GM21390 (cell line): ENCODE data around the gene CT45A5.
"Not testable (repeated sequence)": the region's sequence is repeated elsewhere in the genome, so short reads cannot be mapped to it uniquely, and the experiment has no call there.

Experiments used
- ATAC-seq: cut with Tn5 transposase; IDR thresholded peaks from one replicate; pipeline ENCODE4 v1.9.1; 2021; ENCODE audit not compliant: unreplicated experiment

The CT45A5 gene

GRCh38 chrX:135785403-135785802 is at the start of gene CT45A5:
Gene CT45A5, minus strand, starts transcription at chrX:135785503. Its CDS starts 3,774 bp downstream, at chrX:135781729.
- not testable (repeated sequence) for ATAC-seq

- not testable (repeated sequence) for ATAC-seq
Measured at GRCh38 chrX:135819912-135820311, 34.6 kb upstream of the CT45A5 start, which contains the start of gene CT45A2. Gene CT45A2, minus strand, starts transcription at chrX:135820012. Its CDS starts 3,747 bp downstream, at chrX:135816265.

- ATAC-seq = not testable (repeated sequence)
Measured at GRCh38 chrX:135802687-135803086, 17.4 kb upstream of the CT45A5 start, which contains the start of gene CT45A6. Gene CT45A6, minus strand, starts transcription at chrX:135802787. Its CDS starts 3,794 bp downstream, at chrX:135798993.

- not testable (repeated sequence) for ATAC-seq
Measured at GRCh38 chrX:135768091-135768490, 17.2 kb downstream of the CT45A5 start, which contains the start of gene CT45A3. Gene CT45A3, minus strand, starts transcription at chrX:135768191. Its CDS starts 3,747 bp downstream, at chrX:135764444.

- not testable (repeated sequence) for ATAC-seq
Measured at GRCh38 chrX:135744739-135745138, 40.6 kb downstream of the CT45A5 start.

- no peak for ATAC-seq
Measured at GRCh38 chrX:135741192-135741715, 44.0 kb downstream of the CT45A5 start.

- ATAC-seq = peak; percentile 73
Measured at GRCh38 chrX:135740681-135741149, 44.6 kb downstream of the CT45A5 start.

- no peak for ATAC-seq
Measured at GRCh38 chrX:135737366-135738071, 47.8 kb downstream of the CT45A5 start.

GRCh38 chrX:135734666-135735065 is 50.6 kb downstream of the CT45A5 start:
- ATAC-seq = not testable (repeated sequence)
